ENCODE measurements around the gene ACSS1. TPM values are rescaled to one million over a fixed set of nuclear protein-coding genes. Genes with fewer than 3 reads are reported as not detected.

ACSS1 gene

GRCh38 chr20:24958506-24959385 is 99.2 kb downstream of the ACSS1 start:
- H3K9me3 ChIP-seq (replicated peaks; ENCODE audit: low read length): no peaks in the 10 kb centered on the region
- H3K9ac ChIP-seq (ENCODE audit: low read depth, low read length): no peak overlapping the region
- H3K4me1 ChIP-seq (ENCODE audit: control insufficient read depth, insufficient read depth, low read length): no peaks in the 10 kb centered on the region
- no peak overlapping the region for H3K4me3 ChIP-seq (ENCODE audit: low read length)
- no peaks in the 10 kb centered on the region for H3K27me3 ChIP-seq (ENCODE audit: control insufficient read depth, insufficient read depth, low read length)
- peaks cover 32% of the 10 kb centered on the region for H3K36me3 ChIP-seq (ENCODE audit: insufficient read depth, low read length)
- no peak overlapping the region for H3K4me2 ChIP-seq (ENCODE audit: low read length)

DNA sequence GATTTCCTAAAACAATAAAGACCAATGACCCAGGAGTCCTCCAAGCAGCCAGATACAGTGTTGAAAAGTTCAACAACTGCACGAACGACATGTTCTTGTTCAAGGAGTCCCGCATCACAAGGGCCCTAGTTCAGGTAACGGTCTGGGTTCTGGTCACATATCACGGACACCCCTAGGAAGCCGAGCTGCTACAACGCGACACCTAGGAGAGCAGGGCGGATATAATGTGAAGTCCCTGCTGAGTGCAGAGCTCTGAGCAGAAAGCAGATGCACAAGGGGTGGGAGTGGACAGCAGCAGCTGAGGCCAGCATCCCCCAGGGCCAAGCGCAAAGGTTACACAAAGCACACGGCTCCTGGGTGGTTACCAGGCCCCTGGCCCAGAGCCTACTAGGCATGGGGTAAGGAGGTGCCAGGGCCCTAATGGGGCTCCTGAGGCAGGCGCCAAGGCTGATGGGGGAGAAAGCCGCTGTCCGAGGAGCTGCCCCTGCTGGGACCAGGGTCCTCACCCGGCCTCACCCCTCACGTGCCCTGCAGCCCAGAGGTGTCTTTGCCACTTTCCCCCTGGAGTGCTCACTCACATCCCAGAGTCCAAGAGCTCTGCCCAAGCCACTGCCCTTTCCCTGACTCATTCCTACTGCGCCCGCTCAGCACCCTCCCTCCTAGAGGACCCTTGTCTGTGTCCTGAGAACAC is 100.5 kb downstream of the ACSS1 start:
- peaks cover 20% of the 10 kb centered on the region for H3K36me3 ChIP-seq (ENCODE audit: insufficient read depth, low read length)
- no peaks in the 10 kb centered on the region for H3K4me1 ChIP-seq (ENCODE audit: control insufficient read depth, insufficient read depth, low read length)
- H3K27me3 ChIP-seq (ENCODE audit: control insufficient read depth, insufficient read depth, low read length): no peaks in the 10 kb centered on the region
- no peak overlapping the region for H3K9ac ChIP-seq (ENCODE audit: low read depth, low read length)
- H3K9me3 ChIP-seq (replicated peaks; ENCODE audit: low read length): no peaks in the 10 kb centered on the region
- no peak overlapping the region for H3K4me2 ChIP-seq (ENCODE audit: low read length)
- no peak overlapping the region for H3K4me3 ChIP-seq (ENCODE audit: low read length)

Small RNA genes within 50 kb of the gene (small RNA-seq; reads per million reads assigned to genes)
- gene RNU6-1257P: not detected

All from skeletal muscle satellite cell (primary cell).